Epidermal melanocyte (primary cell): ENCODE data around the gene CHIT1.
"Not testable (repeated sequence)": the region's sequence is repeated elsewhere in the genome, so short reads cannot be mapped to it uniquely, and the experiment has no call there.

Source experiments
- DNase-seq: peaks from one replicate; pipeline ENCODE4 v3.0.0; 2011; ENCODE audit warnings: low spot score; ENCODE audit not compliant: insufficient read length

Gene CHIT1

DNA sequence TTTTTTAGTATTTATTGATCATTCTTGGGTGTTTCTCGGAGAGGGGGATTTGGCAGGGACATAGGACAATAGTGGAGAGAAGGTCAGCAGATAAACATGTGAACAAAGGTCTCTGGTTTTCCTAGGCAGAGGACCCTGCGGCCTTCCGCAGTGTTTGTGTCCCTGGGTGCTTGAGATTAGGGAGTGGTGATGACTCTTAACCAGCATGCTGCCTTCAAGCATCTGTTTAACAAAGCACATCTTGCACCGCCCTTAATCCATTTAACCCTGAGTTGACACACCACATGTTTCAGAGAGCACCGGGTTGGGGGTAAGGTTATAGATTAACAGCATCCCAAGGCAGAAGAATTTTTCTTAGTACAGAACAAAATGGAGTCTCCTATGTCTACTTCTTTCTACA lies 36.7 kb upstream of the CHIT1 start:
- DNase-seq, result not testable (repeated sequence)

DNA sequence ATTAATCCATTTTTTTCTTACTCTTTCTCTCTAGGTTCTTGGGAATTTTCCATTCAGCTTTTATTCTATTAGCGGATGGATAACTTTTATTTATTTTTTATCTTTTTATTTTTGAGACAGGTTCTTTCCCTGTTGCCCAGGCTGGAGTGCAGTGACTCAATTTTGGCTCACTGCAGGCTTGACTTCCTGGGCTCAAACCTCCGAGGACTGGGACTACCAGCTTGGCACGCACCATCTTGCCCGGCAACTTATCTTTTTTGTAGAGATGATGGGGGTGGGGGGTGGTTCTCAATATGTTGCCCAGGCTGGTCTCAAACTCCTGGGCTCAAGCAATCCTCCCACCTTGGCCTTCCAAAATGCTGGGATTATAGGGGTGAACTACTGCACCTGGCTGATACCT lies 36.1 kb upstream of the CHIT1 start:
- no peak for DNase-seq

DNA sequence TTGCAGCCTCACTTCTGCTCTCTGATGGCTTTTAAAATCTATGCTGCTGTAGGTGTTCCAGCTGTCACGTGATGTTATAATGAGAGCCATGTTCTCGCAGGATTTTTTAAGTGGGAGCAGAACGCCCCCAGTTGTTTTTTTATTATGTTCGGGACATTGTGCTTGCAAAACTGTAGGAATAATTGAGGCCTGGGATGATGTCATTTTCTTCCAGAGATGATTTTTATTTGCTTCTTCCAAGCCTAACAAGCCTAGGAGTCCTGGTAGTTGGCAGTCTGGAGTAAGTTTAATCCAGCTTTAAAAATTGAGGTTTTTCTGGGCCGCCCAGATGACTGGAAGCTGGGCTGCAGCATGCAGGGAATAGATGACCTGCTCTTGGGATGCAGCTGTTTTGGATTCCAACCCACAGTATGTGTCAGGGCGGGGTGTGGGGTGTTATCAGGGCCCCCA lies 34.6 kb upstream of the CHIT1 start:
- DNase-seq, result no peak

DNA sequence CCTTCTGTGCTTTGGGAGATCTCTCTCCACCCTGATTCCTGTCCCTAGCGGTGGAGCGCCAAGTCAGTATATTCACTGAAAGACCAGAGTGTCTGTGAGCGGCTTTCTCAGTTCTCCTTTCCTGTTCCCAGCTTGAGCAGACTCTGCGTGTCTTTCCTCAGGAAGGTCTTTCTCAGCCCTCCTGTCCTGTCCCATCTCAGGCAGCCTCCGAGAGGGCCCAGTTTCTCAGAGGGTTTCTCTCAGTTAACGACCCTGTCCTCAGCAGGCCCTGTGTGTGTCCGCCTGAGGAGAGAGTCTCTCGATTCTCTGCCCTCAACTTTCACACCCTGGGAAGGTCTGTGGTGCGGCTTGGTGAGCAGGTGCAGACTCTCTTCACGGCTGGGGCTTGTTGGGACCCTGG lies 34.0 kb upstream of the CHIT1 start:
- DNase-seq, result no peak

DNA sequence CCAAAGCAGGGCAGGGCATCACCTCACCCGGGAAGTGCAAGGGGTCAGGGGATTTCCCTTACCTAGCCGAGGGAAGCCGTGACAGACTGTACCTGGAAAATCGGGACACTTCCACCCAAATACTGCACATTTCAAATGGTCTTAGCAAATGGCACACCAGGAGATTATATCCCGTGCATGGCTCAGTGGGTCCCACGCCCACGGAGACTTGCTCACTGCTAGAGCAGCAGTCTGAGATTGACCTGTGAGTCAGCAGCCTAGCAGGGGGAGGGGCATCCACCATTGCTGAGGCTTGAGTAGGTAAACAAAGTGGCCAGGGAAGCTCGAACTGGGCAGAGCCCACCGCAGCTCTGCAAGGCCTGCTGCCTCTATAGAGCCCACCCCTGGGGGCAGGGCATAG lies 27.2 kb upstream of the CHIT1 start:
- DNase-seq, result not testable (repeated sequence)

DNA sequence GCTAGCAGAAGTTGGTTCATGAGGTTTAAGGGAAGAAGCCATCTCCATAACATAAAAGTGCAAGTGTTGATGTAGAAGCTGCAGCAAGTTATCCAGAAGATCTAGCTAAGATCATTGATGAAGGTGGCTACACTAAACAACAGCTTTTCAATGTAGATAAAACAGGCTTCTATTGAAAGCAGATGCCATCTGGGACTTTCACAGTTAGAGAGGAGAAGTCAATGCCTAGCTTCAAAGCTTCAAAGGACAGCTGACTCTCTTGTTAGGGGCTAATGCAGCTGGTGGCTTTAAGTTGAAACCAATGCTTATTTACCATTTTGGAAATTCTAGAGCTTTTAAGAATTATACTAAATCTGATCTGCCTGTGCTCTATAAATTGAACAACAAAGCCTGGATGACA lies 25.3 kb upstream of the CHIT1 start:
- not testable (repeated sequence) for DNase-seq

DNA sequence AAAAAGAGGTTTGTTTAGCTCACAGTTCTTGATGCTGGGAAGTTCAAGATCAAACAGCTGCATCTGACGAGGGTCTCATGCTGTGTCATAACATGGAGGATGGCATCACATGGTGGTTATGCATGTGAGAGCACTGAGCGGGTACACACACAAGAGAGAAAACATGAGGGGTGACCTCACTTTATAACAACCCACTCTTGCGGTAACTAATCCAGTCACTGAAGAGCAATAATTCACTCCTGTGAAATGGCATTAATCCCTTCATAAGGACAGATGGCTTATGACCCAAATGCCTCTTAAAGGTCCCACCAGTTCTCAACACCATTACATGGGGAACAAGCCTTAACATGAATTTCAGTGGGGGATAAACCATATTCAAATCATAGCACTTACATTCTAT lies 23.2 kb upstream of the CHIT1 start:
- DNase-seq, result no peak

DNA sequence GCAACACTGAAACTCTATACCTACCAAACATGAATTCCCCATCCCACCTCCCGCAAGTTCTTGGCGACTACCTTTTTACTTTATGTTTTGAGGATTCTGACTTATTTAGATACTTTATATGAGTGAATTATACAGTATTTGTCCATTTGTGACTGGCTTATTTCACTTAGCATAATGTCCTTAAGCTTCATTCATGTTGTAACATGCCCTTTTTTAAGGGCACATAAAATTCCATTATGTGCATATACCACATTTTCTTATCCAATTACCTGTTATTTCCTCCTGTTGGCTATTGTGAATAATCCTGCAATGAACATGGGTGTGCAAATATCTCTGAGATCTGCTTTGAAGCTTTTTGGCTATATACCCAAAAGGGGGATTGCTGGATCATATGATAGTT lies 22.0 kb upstream of the CHIT1 start:
- DNase-seq, result no peak

DNA sequence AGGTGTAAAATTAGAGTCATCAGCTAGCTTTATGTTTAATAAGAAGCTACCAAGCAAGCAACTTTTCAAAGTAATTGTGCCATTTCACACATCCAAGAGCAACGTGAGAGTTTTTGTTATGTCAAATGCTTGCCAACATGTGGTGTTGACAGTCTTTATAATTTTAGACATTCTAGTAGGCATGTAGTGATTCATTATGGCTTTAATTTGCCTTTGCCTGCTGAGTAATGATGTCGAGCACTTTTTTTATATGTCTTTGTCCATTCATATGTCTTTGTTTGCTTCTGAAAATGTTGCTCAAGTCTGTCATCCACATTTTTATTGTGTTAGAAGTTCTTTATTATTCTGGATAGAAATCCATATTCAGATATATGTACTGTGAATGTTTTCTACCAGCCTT lies 21.4 kb upstream of the CHIT1 start:
- DNase-seq, result no peak

DNA sequence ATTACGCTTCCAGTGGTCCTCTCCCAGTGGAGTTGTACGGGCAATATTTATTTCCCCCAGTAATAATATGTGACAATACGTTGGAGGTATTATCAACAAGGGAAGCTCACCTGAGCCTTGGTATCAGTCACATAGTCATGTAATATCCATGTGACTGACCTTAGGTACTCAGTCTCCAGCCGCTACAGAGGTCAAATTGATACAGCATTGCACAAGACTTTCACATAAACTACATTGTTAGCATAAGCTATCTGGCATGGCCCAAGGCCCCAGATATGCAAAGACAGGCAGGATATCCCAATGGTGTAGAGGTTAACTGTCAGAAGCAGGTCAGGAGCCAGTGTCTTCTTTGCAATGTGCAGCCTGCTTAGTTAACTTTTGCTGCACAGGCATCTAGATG lies 15.3 kb upstream of the CHIT1 start:
- no peak for DNase-seq

DNA sequence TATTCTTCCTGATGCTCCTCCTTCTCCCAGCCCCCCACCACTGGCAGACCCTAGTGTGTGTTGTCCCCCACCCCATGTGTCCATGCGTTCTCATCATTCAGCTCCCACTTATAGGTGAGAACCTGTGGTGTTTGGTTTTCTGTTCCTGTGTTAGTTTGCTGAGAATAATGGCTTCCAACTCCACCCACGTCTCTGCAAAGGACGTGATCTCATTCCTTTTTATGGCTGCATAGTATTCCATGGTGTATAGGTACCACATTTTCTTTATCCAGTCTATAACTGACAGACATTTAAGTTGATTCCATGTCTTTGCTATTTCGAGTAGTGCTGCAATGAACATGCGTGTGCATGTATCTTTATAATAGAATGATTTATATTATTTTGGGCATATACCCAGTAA lies 12.2 kb upstream of the CHIT1 start:
- not testable (repeated sequence) for DNase-seq

DNA sequence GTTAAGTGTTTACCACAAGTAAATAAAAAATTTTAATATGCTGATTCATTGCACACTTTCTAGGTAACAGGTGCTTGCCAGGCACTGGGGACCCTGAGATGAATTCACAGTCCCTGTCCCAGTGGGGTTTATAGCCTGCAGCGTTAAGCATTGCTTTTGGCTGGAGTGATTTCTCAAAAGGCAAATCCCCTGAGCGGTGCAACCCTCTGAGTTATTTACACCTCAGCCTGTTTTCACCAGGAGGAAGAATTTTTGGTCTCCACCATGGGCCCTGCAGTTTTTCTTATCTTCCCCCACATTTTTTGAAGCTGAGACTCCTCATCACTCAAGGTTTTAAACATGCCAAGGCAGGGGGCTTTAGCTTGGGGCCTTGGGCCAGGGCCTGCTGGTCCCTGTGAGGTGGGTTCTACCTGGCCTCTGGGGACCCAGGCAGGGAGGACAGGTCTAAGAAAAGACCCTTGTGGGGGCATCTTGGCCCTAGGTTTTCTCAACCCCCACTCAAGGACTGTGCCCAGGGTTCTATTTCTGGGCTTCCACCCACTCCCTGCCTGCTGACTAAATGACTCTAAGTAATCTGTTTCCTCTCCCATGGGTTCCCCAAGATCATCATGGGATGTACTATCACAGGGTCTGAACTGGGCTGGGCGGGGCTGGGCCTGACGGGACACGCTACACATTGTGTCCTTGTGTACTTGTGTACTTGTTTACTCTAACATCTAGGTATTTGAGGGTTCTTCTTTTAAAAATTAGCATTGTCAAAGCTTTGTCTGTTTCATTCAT lies 10.2 kb upstream of the CHIT1 start:
- DNase-seq, result no peak

DNA sequence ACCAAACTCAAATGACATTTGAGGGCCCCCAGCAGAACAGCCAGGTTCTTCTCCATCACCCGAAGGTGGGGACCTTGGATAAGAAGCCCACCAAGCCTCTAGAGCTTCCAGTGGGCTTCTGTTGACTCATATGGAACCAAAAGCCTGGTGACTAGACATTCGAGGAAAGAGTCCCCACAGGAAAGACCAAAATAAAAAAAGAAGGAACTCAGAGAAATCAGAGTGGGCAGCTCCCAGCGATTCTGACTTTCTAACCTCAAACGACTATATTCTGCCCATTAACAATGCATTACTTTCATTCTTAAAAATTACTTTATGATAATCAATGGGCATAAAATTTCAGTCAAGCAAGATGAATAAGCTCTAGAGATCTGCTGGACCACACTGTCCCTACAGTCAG lies 9.6 kb upstream of the CHIT1 start:
- no peak for DNase-seq

DNA sequence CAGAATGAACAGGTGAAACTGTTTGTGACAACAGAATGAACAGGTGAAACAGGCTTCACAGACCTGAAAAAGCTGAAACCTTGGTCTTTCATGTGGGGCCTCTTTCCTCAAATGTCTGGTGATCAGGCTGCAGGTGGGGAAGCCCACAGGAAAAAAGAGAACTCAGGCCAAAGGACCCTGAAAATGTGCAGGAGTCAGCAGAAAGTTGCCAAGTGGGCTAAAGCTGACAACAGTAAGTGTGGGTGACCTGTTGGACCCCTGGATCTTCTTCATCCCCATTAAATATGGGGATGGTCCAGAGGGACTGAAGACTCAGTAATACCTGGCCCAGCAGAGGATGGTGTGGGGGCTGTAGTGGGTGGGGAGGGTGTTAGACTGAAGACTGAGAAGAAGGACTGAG lies 9.1 kb upstream of the CHIT1 start:
- no peak for DNase-seq

DNA sequence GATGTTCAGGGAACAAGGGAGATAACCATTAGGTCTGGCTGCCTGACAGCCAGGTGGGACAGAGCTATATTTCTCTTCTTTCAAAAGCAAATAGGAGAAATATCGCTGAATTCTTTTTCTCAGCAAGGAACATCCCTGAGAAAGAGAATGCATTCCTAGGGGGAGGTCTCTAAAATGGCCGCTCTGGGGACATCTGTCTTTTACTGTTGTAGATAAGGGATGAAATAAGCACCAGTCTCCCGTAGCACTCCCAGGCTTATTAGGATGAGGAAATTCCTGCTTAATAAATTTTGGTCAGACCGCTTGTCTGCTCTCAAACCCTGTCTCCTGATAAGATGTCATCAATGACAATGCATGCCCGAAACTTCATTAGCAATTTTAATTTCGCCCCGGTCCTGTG lies 5.4 kb upstream of the CHIT1 start:
- DNase-seq, result not testable (repeated sequence)

DNA sequence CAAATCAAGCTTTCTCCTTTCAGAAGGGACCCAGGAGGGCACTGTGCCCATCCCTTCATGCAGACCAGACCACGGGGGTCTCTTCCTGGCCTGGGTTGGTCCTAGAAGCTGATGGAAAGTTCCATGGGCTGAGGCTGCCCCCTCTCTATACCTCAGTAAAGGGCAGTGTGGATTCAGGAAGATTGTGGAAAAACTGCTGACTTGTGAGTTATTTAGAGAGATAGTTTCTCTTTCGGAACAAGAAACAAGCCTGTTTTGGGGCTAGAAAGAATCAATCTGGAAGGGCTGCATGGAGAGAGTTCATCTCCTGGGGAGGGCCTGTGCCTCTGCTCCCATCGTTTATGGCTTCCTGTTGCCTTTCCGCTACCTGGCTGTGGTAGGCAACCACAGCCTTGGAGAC lies 803 bp downstream of the CHIT1 start:
- DNase-seq, result no peak

DNA sequence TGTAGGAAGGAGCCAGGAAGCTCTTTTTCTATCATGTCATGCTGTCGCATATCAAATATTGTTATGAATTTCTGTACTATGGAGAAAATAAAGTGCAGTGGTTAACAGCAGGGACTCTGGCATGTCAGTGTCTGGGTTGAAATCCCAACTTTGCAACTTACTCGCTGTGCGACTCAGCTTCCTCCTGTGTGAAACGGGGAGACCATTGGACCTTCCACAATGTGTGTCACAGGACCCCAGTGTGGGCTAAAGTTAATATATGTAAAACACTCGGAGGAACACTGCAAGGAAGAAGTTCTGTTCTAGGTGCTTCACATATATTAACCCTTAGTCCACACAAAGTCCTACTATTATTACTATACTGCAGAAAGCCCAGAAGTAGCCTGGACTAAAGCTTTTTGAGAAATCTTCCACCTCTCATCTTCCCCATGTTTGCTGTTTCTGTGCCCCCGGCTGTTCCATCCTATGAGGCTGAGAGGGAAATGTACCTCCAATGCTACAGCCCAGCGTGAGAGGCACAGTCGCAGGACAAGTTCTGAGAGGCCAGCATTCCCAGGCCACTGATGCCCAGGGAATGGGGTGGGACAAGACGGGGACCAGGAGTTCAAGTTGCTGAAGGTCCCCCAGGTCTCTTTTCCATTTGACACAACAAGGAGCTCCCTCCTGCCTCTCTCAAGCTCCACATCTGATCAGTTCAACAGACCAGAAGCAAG lies 1.9 kb downstream of the CHIT1 start:
- DNase-seq, result no peak

DNA sequence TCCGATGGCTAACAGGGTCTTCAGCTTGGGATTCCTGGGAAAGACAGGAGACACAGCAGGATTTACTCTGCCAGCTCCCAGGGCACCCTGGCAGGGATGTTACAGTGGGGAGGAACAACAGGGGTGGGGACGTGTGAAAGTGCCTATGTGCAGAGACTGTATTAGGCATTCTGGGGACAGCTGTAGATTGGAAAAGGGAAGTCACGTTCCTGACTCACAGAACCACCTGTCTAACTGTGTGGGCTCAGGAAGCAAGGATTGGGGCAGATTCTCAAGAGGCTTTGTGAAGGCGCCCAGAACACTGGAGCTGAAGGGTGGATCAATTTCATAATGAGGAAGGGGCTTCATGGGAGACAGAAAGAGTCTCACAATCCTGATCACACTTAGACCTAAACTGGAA lies 4.4 kb downstream of the CHIT1 start:
- no peak for DNase-seq

DNA sequence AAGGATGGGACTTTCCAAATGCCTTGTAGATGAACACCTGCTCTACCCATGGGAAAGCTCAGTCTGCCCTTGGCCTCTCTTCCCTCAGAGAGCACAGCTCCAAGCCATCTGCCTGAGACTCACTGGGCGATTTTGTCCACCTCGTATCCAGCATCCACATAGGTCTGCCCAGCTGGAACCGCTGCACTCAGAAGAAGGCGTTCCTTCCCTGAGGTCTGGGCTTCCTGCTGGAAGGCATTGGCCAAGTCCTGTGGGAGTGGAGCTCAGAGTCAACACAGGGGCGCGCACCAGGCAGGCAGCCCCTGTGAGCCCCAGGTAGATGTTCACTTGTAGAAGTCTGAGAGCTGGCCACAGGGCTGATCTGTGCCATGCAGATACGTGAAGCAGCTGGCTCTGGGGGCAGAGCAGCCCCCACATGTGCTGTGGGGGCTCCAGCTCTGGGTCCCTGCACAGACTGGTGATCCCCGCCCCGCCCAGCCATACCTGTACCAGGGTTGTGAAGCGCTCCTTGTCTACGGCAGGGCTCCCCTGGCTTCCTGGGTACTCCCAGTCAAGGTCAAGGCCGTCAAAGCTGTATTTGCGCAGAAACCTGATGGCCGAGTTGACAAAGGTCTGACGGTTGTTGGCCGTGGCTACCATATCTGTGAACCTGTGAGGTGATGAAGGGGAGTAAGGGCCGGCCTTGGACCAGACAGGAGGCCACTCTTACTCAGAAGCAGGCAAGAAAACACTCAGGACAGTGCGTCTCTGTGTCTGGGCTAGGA lies 6.3 kb downstream of the CHIT1 start:
- no peak for DNase-seq

DNA sequence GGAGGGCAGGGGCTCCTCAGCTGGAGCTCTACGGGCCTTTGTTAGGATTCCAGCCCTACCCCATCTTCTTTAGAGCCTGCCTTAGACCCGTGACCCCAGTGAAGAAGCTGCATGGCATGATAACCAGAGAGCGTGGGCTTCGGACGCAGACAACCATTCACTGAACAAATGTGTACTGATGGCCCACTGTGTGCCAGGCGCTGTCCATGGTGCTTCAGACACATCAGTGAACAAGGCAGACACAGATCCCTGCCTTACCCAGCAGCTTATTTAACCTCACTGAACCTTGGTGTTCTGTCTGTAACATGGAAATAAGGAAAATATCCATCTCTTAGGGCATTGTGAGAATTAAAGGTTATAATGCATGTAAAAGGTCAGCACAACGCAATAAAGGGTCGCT lies 9.5 kb downstream of the CHIT1 start:
- DNase-seq, result no peak

DNA sequence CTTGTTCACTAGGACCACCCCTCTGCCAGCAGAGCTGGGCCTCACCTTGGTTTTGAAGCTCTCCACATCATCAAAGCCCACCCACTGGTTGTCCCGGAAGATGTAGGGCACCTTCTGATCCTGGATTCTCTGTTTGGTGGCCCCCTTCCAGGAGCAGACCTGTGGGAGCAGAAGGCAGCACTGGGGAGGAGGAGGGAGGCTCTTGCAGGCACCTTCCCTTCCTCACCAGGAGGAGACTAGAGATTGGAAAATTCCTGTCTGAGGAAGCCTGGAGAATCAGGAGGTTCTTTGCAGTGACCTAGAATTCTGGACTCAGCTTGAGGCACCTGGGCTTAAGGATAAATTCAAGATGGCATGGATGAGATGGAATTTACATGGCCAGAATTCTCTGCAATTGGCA lies 10.3 kb downstream of the CHIT1 start:
- DNase-seq, result no peak

DNA sequence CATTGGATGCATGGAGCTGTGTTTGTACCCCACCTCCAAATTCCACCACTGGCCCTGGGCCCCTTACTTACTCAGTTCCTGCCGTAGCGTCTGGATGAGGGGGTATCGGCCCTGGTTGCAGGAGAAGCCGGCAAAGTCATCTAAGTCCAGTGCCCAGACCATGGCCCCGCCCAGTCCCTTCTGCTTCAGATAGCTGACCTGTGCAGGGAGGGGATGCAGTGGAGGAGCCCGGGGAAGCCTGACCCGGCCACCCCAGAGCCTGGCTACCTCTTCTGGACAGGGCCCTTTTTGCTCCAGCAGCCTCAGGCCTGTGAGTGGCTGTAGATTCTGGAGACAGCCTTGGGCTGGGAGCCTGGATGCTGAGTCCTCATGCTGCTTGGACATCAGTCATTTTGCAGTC lies 11.8 kb downstream of the CHIT1 start:
- DNase-seq, result no peak
